GM23338 (cell line): ENCODE measurements around the gene AMPD2. TPM values are rescaled to one million over a fixed set of nuclear protein-coding genes. Genes with fewer than 3 reads are reported as not detected.

Experiments
- ATAC-seq: fragments of 200-7000 bp; cut with Tn5 transposase; 3 replicates; pipeline ENCODE4 v1.9.1; 2020
- DNase-seq: peaks from one replicate; pipeline ENCODE4 v3.0.0-alpha.2; 2015; ENCODE audit warnings: low spot score
- H2AFZ ChIP-seq: fragments of 200-600 bp; sonication (generic); 2 replicates; pipeline ENCODE4 v1.8.0; 2016; ENCODE audit warnings: antibody characterized with exemption, mild to moderate bottlenecking, moderate library complexity
- H3F3A ChIP-seq: fragments of 200-600 bp; sonication (generic); replicated peaks from 2 replicates; pipeline ENCODE4 v1.8.0; 2017; ENCODE audit warnings: antibody characterized with exemption, mixed run types, low read depth
- H3K27ac ChIP-seq: fragments of 200-600 bp; sonication (generic); 2 replicates; pipeline ENCODE4 v1.6.1; 2016; ENCODE audit warnings: low read depth
- H3K27me3 ChIP-seq: fragments of 200-600 bp; sonication (generic); 2 replicates; pipeline ENCODE4 v1.8.0; 2016; ENCODE audit warnings: mild to moderate bottlenecking, mixed run types, moderate library complexity; ENCODE audit not compliant: insufficient read depth
- H3K36me3 ChIP-seq: fragments of 200-600 bp; sonication (generic); 2 replicates; pipeline ENCODE4 v1.8.0; 2016; ENCODE audit warnings: mild to moderate bottlenecking; ENCODE audit not compliant: insufficient read depth
- H3K4me1 ChIP-seq: fragments of 200-600 bp; sonication (generic); 2 replicates; pipeline ENCODE4 v1.8.0; 2016; ENCODE audit warnings: mild to moderate bottlenecking, moderate library complexity; ENCODE audit not compliant: insufficient read depth
- H3K4me2 ChIP-seq: fragments of 200-600 bp; sonication (generic); 2 replicates; pipeline ENCODE4 v1.7.1; 2017; ENCODE audit warnings: mixed run types
- H3K4me3 ChIP-seq: fragments of 200-600 bp; sonication (generic); 2 replicates; pipeline ENCODE4 v1.6.1; 2016; ENCODE audit warnings: mixed run types
- H3K79me2 ChIP-seq: fragments of 200-600 bp; sonication (generic); replicated peaks from 2 replicates; pipeline ENCODE4 v1.8.0; 2017; ENCODE audit warnings: mild to moderate bottlenecking; ENCODE audit not compliant: insufficient read depth
- H3K9me2 ChIP-seq: fragments of 200-600 bp; sonication (generic); 2 replicates; pipeline ENCODE4 v1.8.0; 2017; ENCODE audit not compliant: insufficient read depth
- H4K20me1 ChIP-seq: fragments of 200-600 bp; sonication (generic); replicated peaks from 2 replicates; pipeline ENCODE4 v1.8.0; 2017; ENCODE audit warnings: mild to moderate bottlenecking; ENCODE audit not compliant: insufficient read depth
- H3K27ac Mint-ChIP-seq: 2 replicates; pipeline ENCODE4 v1.8.0; 2020; ENCODE audit warnings: inconsistent platforms, mild to moderate bottlenecking, moderate library complexity, mixed read lengths
- H3K27me3 Mint-ChIP-seq: 3 replicates; pipeline ENCODE4 v1.8.0; 2022; ENCODE audit warnings: low read depth, mild to moderate bottlenecking, moderate library complexity, mixed read lengths, inconsistent platforms; ENCODE audit not compliant: insufficient read depth, poor library complexity
- H3K36me3 Mint-ChIP-seq: 3 replicates; pipeline ENCODE4 v1.8.0; 2021; ENCODE audit warnings: low read depth, mild to moderate bottlenecking, inconsistent platforms, moderate library complexity, mixed read lengths
- H3K4me1 Mint-ChIP-seq: 3 replicates; pipeline ENCODE4 v1.8.0; 2020; ENCODE audit warnings: mild to moderate bottlenecking, inconsistent platforms, mixed read lengths
- H3K4me3 Mint-ChIP-seq: 3 replicates; pipeline ENCODE4 v1.8.0; 2021; ENCODE audit warnings: moderate library complexity, mild to moderate bottlenecking, inconsistent platforms, mixed read lengths
- H3K9me3 Mint-ChIP-seq: 3 replicates; pipeline ENCODE4 v1.8.0; 2020; ENCODE audit warnings: moderate library complexity, mild to moderate bottlenecking, inconsistent platforms, mixed read lengths
- CREB1 ChIP-seq: fragments of 250-450 bp; sonication (Bioruptor Pico); IDR thresholded peaks from 2 replicates; pipeline ENCODE4 v1.5.0; 2020; ENCODE audit warnings: low read depth, mild to moderate bottlenecking, moderate library complexity
- EZH2 ChIP-seq: fragments of 200-600 bp; sonication (generic); IDR thresholded peaks from one replicate; pipeline ENCODE4 v1.8.0; 2017; ENCODE audit warnings: antibody characterized with exemption, mild to moderate bottlenecking, low read depth; ENCODE audit not compliant: unreplicated experiment
- EZH2phosphoT487 ChIP-seq: fragments of 200-600 bp; sonication (generic); IDR thresholded peaks from one replicate; pipeline ENCODE4 v1.8.1; 2018; ENCODE audit warnings: antibody characterized with exemption; ENCODE audit not compliant: unreplicated experiment
- JUNB ChIP-seq: IDR thresholded peaks from one replicate; pipeline ENCODE4 v1.6.1; 2016; ENCODE audit warnings: antibody characterized with exemption; ENCODE audit not compliant: unreplicated experiment
- NANOG ChIP-seq: IDR thresholded peaks from 2 replicates; pipeline ENCODE4 v1.6.1; 2016; ENCODE audit warnings: antibody characterized with exemption, borderline replicate concordance
- POLR2AphosphoS5 ChIP-seq: IDR thresholded peaks from 2 replicates; pipeline ENCODE4 v1.6.1; 2016; ENCODE audit warnings: antibody characterized with exemption, low read depth
- STAT1 ChIP-seq: IDR thresholded peaks from one replicate; pipeline ENCODE4 v1.6.1; 2016; ENCODE audit warnings: antibody characterized with exemption; ENCODE audit not compliant: unreplicated experiment
- ZNF114 ChIP-seq: fragments of 250-450 bp; sonication (Bioruptor Pico); IDR thresholded peaks from 2 replicates; pipeline ENCODE4 v1.5.0; 2020; ENCODE audit warnings: mild to moderate bottlenecking, moderate library complexity
- ZNF331 ChIP-seq: fragments of 250-450 bp; sonication (Bioruptor Pico); IDR thresholded peaks from 2 replicates; pipeline ENCODE4 v1.5.0; 2020; ENCODE audit warnings: low read depth, mild to moderate bottlenecking, moderate library complexity
- polyA plus RNA-seq: library from polyadenylated mRNA; unstranded; fragments of >200 nt; fragmentation: Nextera tagmentation; extraction: Ambion mirVana; gene quantifications from 2 replicates; pipeline ENCODE4 v1.2.1, GENCODE V29; 2016
- total RNA-seq: library from RNA; depleted of rRNA; stranded (reverse); fragments of >200 nt; shearing (Covaris generic); gene quantifications from 2 replicates; pipeline ENCODE4 v1.2.3, GENCODE V29; 2014
- TF ChIP-seq, protein P1 (sequence below): IDR thresholded peaks from 2 replicates; pipeline ENCODE4 v1.6.1; 2016; ENCODE audit warnings: antibody characterized with exemption
- TF ChIP-seq, protein P2 (sequence below), 2 experiments: fragments of 200-600 bp in 1 of 2; sonication (generic) in 1 of 2; conservative IDR thresholded peaks; 2 replicates each; pipeline versions ENCODE4 v1.5.1 to v1.6.1; 2016 to 2017; ENCODE audit warnings: antibody characterized with exemption in 2 of 2, low read depth in 2 of 2, mild to moderate bottlenecking in 2 of 2, moderate library complexity in 1 of 2
- TF ChIP-seq, protein P3 (sequence below): IDR thresholded peaks from one replicate; pipeline ENCODE4 v1.6.1; 2018; ENCODE audit warnings: antibody characterized with exemption; ENCODE audit not compliant: unreplicated experiment

AMPD2 gene
- total and polyA plus RNA-seq, 2 experiments from 2014 or later: 24.5 to 62.1 TPM

DNA sequence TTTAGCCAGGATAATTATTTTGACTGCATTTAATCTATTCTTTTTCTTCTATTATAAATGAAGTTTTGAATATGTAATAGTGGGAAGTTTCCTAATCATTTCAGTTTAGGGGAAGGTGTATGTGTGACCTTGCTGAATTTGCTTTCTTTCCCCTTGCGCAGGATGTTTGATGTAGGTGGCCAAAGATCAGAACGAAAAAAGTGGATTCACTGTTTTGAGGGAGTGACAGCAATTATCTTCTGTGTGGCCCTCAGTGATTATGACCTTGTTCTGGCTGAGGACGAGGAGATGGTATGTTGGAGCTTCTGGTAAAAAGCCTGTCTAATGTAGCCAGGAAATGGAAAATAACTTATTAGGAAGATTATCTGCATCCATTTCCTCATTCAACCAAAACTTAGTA lies 33.6 kb upstream of the AMPD2 start:
- no peaks in the 10 kb centered on the region for H3K4me1 ChIP-seq
- H3K9me2 ChIP-seq: no peaks in the 10 kb centered on the region
- Mint-ChIP-seq H3K27ac (no peak overlapping the region), H3K36me3 (peaks cover 45% of the 10 kb centered on the region; the same call in 2 of the 3 replicates), H3K9me3 (no peaks in the 10 kb centered on the region), H3K27me3 (no peaks in the 10 kb centered on the region), H3K4me1 (no peaks in the 10 kb centered on the region), H3K4me3 (no peak overlapping the region)
- no peak for ATAC-seq
- no peak overlapping the region for H2AFZ ChIP-seq
- no peak overlapping the region for H3K4me2 ChIP-seq
- no peaks in the 10 kb centered on the region for H3F3A ChIP-seq
- TF ChIP-seq STAT1 (no peak), CREB1 (CRISPR knock-in tag) (no peak), POLR2AphosphoS5 (no peak), ZNF114 (CRISPR knock-in tag) (no peak), JUNB (no peak), ZNF331 (CRISPR knock-in tag) (no peak), EZH2phosphoT487 (no peak), NANOG (no peak)
- TF ChIP-seq, protein P1, sequence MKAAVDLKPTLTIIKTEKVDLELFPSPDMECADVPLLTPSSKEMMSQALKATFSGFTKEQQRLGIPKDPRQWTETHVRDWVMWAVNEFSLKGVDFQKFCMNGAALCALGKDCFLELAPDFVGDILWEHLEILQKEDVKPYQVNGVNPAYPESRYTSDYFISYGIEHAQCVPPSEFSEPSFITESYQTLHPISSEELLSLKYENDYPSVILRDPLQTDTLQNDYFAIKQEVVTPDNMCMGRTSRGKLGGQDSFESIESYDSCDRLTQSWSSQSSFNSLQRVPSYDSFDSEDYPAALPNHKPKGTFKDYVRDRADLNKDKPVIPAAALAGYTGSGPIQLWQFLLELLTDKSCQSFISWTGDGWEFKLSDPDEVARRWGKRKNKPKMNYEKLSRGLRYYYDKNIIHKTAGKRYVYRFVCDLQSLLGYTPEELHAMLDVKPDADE: no peak
- TF ChIP-seq, protein P2, sequence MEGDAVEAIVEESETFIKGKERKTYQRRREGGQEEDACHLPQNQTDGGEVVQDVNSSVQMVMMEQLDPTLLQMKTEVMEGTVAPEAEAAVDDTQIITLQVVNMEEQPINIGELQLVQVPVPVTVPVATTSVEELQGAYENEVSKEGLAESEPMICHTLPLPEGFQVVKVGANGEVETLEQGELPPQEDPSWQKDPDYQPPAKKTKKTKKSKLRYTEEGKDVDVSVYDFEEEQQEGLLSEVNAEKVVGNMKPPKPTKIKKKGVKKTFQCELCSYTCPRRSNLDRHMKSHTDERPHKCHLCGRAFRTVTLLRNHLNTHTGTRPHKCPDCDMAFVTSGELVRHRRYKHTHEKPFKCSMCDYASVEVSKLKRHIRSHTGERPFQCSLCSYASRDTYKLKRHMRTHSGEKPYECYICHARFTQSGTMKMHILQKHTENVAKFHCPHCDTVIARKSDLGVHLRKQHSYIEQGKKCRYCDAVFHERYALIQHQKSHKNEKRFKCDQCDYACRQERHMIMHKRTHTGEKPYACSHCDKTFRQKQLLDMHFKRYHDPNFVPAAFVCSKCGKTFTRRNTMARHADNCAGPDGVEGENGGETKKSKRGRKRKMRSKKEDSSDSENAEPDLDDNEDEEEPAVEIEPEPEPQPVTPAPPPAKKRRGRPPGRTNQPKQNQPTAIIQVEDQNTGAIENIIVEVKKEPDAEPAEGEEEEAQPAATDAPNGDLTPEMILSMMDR (conservative IDR thresholded peaks at IDR 0.05; ENCODE audit: low read depth in 2 of 2): no peak
- H3K79me2 ChIP-seq: no peaks in the 10 kb centered on the region
- peaks cover 7% of the 10 kb centered on the region for H4K20me1 ChIP-seq
- H3K4me3 ChIP-seq: no peak overlapping the region
- no peak overlapping the region for H3K27ac ChIP-seq
- DNase-seq: no peak
- peaks cover 31% of the 10 kb centered on the region for H3K36me3 ChIP-seq
- H3K27me3 ChIP-seq: no peaks in the 10 kb centered on the region

DNA sequence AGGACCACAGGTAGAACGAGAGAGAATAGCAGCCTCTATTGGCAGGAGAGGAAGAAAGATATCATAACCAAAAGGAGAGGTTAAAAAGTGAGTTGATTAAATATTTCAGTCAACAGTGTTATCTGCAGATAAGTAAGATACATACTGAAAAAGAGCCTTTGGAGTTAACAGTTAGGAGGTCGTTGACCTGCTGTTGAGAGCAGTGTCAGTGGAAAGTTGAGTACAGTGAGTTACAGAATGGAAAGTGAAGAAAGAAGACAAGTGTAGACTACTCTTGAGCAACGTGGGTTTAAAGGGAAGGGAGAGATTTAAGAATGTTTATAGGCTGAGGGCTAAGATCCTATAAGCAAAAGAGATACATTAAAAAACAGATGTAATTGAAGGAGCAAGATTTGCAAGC lies 30.5 kb upstream of the AMPD2 start:
- DNase-seq (no peak), ATAC-seq (no peak)
- Mint-ChIP-seq H3K4me3 (no peak overlapping the region), H3K4me1 (no peaks in the 10 kb centered on the region), H3K9me3 (no peaks in the 10 kb centered on the region), H3K36me3 (peaks cover 37% of the 10 kb centered on the region; the same call in 2 of the 3 replicates), H3K27me3 (no peaks in the 10 kb centered on the region), H3K27ac (no peak overlapping the region)
- Histone ChIP-seq H2AFZ (no peak overlapping the region), H3K4me1 (no peaks in the 10 kb centered on the region), H4K20me1 (peaks cover 4% of the 10 kb centered on the region), H3K4me3 (no peak overlapping the region), H3K36me3 (peaks cover 42% of the 10 kb centered on the region), H3K4me2 (no peak overlapping the region), H3K9me2 (no peaks in the 10 kb centered on the region), H3K27me3 (no peaks in the 10 kb centered on the region), H3K27ac (no peak overlapping the region), H3K79me2 (no peaks in the 10 kb centered on the region), H3F3A (no peaks in the 10 kb centered on the region)
- TF ChIP-seq, protein P3, sequence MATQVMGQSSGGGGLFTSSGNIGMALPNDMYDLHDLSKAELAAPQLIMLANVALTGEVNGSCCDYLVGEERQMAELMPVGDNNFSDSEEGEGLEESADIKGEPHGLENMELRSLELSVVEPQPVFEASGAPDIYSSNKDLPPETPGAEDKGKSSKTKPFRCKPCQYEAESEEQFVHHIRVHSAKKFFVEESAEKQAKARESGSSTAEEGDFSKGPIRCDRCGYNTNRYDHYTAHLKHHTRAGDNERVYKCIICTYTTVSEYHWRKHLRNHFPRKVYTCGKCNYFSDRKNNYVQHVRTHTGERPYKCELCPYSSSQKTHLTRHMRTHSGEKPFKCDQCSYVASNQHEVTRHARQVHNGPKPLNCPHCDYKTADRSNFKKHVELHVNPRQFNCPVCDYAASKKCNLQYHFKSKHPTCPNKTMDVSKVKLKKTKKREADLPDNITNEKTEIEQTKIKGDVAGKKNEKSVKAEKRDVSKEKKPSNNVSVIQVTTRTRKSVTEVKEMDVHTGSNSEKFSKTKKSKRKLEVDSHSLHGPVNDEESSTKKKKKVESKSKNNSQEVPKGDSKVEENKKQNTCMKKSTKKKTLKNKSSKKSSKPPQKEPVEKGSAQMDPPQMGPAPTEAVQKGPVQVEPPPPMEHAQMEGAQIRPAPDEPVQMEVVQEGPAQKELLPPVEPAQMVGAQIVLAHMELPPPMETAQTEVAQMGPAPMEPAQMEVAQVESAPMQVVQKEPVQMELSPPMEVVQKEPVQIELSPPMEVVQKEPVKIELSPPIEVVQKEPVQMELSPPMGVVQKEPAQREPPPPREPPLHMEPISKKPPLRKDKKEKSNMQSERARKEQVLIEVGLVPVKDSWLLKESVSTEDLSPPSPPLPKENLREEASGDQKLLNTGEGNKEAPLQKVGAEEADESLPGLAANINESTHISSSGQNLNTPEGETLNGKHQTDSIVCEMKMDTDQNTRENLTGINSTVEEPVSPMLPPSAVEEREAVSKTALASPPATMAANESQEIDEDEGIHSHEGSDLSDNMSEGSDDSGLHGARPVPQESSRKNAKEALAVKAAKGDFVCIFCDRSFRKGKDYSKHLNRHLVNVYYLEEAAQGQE: no peak
- no peak for TF ChIP-seq EZH2
- TF ChIP-seq, protein P2 (conservative IDR thresholded peaks at IDR 0.05; ENCODE audit: low read depth in 2 of 2): no peak
- no peak for TF ChIP-seq STAT1
- no peak for TF ChIP-seq EZH2phosphoT487
- no peak for TF ChIP-seq NANOG
- TF ChIP-seq JUNB: no peak
- TF ChIP-seq ZNF331 (CRISPR knock-in tag): no peak
